CD4-positive, alpha-beta T cell treated with Interferon alpha-2 for 1 hour (primary cell): Measurements from ENCODE around the gene TRMT1.
A peak's percentile ranks its signal among the peaks of the same experiment; 100 is the strongest.

ENCODE experiments used
- DNase-seq, 2 donors: peaks; one replicate each; pipeline ENCODE4 v3.0.0-alpha.2; 2020 to 2022

Gene TRMT1

DNA sequence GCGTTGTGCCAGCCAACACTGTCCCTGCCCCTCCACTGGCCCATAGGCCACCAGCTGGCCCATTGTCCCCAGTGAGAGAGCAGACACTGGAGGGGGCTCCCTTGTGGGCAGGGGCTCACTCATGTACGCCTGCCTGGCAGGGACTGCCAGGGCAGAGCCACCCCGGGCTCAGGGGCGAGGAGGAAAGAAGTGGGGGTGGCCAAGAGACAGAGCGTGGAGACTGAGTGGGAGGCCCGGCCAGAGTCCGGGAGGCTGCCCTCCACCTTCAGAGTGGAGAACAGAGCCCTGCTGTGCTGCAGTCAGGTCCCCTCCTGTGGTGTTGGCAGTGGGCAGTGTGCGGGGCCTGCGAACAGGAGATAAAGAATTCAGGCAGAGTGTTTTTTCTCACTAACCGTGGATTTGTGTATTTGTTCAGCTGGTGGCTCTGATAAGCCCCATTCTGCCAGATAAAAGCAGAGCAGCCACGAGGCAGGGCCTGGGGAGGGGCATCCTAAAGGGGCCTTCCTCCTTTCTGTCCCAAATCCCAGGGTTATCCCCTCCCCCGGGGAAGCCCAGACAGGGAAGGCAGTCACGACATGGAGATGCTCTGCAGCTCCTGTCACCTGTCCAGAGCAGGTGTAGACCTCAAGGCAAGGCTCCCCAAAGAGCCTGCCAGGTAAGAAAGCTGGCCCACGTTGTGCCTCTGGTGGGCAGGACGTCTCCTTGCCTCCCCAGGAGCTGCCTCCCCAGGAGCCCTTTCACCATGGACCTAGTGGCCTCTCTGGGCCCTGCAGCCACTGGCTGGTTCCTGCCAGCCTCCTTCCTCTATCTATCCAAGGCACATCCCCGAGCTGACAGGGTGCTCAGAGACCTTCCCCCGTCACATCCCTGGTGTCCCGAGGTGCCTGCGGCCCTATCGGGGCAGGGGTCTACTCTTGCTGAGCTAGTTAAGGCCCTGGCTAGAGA, 46.9 kb downstream of the TRMT1 start:
- DNase-seq: no peak

DNA sequence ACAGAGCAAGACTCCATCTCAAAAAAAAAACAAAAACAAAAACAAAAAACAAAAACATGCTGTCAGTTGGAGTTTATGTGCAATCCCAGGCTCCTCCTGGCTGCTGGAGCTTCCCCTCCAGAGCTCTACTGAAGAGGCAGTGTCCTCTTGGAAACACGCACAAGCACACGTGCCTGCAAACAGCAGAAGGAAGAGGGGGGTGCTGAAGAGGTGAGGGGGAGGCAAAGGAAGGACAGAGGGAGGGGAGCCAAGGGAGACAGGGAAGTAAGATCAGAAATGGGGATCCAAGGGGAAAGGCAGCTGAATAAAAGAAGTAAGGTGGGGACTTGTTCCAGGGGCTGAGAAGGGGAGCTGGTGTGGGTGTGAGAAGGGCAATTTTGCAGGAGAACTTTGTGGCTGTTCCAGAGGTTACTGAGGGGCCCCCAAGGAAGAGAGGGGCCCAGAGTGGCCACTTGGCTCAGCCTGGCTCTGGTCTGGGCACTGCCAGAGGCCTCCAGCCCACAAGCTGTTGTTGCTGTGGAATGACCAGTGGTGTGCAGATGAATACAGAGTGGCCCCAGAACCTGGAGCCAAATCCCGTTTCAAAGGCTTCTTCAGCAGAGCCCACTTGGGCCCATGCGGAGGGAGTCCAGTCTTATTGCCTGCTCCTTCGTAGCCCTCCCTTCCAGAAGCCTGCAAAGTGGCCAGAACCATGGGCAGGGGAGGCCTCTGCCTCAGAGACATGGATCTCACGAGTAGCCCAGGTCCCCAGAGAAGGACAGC, 48.3 kb downstream of the TRMT1 start:
- DNase-seq: no peak

GRCh38 chr19:13066933-13067807, 49.4 kb downstream of the TRMT1 start:
- no peak for DNase-seq

- no peak for DNase-seq
Observed at GRCh38 chr19:13066226-13066625, 50.3 kb downstream of the TRMT1 start.

GRCh38 chr19:13064092-13064489, 52.4 kb downstream of the TRMT1 start:
- DNase-seq: no peak

DNA sequence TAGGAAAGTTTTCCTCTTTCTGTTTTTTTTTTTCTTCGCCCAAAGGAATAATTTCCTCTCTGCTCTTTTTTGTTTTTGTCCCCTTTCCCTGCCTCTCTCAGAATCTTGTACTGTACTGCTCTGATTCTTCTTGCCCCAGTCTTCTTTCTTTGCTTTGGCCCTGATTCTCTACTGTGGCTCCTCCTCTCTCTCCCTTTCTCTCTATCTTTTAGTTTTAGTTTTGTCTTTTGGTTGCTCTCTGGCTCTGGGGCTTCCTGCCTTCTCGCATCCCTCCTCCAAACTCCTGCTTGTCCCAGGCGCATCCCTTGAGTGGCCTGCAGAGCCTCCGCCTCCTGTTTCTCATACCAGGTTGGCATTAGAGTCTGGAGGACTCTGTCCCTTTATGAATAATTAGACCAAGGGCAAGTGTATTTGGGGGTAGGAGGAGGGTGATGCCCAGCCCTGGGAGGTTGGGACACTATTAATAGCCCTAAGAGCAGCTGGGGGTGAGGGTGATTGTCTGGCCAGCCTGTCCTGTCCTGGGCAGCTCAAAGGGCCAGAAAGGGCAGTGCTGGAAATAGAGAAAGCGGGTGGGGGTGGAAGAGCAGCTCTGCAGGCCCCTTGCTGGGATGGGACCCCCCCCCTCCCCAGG, 53.0 kb downstream of the TRMT1 start:
- DNase-seq: no peak

GRCh38 chr19:13062317-13062716, 54.2 kb downstream of the TRMT1 start:
- DNase-seq: no peak

DNA sequence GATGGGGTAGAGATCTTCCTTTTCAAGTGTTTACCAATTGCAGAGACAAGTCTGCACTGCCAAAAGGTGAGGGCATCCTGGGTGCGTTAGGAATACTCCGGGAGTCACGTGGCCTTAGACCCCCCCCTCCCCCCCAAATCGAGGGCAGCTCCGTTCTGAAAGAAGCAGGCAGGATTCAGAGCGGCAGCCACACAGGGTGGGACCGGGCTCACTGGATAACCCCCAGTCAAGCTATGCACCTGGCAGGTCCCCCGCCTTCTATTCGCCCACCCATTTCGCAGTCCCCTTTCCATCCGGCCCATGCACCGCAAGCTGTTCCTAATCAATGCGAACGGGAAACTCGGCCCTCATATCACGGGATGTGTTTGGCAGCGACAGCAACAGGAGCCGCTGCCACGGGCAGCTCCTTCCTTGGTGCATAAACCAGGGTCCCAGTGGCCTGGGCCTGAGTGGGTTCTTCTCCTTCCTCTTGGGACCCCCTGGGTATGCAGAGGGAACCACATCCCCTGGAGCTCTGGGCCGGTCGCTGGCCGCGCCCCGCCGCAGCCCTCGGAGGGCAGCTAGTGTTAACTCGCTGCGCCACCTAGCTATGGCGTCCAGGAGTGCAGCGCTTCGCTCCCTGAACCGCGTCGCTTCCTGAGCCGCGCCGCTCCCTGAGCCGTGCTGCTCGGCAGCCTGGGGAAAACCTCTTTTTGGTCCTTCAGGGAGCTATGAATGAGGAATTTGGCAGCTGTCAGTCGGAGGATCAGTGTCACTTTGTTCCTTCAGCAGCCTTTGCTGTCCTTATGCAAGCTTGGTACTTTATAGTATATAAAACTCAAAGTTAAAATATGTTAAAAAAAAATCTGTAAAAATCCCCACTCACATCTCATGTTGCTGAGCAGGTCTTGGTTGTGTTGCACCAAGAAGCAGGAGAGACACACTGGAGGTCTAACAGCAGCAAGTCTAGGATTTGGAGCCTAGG, 55.3 kb downstream of the TRMT1 start:
- DNase-seq: peak; percentile 66 to 76

GRCh38 chr19:13060233-13060963, 56.1 kb downstream of the TRMT1 start:
- DNase-seq: no peak

DNA sequence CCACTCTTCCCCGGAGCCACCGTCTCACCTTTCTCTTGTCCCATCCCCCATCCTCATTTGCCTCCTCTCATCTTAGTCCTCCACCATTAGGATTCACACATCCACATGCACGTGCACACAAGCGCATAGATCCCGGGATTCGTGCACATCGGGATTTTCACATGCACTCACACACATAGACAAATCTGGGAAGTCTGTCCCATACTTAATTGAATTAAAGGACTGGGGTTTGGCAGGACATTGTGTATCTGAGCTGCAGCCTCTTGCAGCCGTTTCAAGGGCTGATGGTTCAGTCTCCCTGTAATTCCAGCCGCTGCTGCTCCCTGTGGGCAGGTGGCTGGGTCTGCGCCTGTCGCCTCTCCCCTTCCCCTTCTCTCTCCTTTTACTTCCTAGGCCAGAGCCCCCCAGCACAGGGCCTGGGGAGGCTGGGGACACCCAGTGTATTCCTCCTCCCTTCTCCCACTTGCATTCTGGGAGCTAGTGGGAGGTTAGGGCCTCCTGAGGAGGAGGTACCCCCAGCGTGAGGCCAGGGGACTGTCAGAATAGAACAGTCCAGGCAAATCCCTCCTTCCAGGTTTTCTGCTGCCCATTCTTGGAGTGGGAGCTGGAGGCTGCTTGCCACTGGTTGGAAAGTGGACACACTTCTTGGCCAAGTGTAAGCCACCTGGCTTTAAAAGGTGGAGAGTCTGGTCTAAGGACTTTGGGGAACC, 57.4 kb downstream of the TRMT1 start:
- no peak for DNase-seq

- DNase-seq: no peak
Observed at GRCh38 chr19:13057744-13058143, 58.8 kb downstream of the TRMT1 start.

DNA sequence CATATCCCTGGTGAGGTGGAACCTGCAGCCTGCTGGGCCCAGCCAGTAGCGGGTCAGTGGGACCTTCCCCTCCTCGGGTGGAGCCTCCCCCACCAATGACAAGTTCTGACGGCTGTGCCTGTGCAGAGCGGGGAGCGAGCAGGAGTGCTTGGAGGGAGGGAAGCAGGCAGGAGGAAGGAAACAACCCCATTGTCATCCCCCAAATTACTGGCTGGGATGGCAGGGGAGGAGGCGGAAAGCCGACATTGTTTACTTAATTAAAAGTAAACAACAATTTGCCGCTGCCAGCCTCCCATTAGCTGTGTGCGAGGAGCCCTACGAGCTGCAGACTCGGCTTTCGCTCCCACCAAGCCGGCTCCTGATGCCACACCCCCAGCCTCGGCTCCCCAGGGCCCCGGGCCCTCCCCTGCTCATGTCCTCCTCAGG, 59.4 kb downstream of the TRMT1 start:
- no peak for DNase-seq

GRCh38 chr19:13056052-13056660, 60.4 kb downstream of the TRMT1 start:
- DNase-seq: no peak

GRCh38 chr19:13055213-13056051, 61.1 kb downstream of the TRMT1 start:
- DNase-seq: no peak
